ENCODE data around the gene ARF1. TPM values are rescaled to one million over a fixed set of nuclear protein-coding genes. Genes with fewer than 3 reads are reported as not detected.

Gene ARF1
- total RNA-seq, 1 experiment from 2014 or later, result 330 TPM

DNA sequence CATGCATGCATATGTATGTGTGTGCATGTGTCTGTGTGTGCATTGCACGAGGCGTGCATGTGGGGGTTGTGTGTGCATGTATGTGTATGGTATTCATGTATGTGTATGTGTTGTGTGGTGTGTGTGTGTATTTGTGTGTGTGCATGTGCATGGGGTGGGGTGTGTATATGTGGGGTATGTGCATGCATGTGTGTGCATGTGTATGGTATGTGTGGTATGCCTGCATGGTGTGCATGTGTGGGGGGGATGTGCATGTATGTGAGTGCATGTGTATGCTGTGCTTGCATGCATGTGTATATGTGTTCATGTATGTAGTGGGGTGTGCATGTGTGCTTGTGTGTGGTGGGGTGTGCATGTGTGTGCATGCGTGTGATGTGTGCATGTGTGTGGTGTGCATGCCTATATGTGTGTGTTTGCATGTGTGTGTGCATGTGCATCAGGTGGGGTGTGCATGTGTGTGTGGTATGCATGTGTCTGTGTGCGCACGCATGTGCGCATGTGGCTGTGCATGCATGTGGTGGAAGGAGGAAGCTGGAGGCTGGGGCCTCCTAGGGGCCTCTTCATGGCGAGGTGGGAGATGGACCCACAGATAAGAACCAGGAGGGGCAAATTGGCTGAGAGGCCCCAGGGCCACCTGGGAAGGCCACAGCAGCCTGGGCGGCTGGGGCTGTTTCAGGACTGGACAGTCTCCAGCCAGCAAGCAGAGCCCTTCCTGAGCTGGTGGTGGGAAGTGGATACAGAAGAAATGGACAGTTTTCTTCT, 35.9 kb upstream of the ARF1 start:
- POLR2A ChIA-PET, result no interaction called here
- no peak for ATAC-seq
- no peak overlapping the region for H3K27ac Mint-ChIP-seq

DNA sequence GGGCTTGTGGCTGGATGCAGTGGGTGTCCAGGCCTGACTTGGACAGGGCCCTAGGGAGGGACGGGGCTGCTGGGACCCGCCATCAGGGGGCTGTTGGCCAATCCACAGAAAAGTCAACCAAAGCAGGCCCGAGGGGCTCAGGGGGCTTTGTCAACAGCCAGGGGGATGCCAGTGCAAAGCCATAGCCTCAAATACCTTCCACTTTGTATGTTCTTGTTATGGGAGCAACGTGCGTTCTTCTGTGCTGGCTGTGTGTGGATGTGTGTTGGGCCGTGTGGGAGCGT, 35.4 kb upstream of the ARF1 start:
- TF ChIP-seq HMGA2 (CRISPR knock-in tag; IDR thresholded peaks at IDR 0.05) (no peak), GRHL2 (CRISPR knock-in tag; IDR thresholded peaks at IDR 0.05; ENCODE audit: insufficient replicate concordance, severe bottlenecking) (no peak), CBFB (CRISPR knock-in tag; IDR thresholded peaks at IDR 0.05; ENCODE audit: low read depth) (no peak), ZBTB21 (CRISPR knock-in tag; IDR thresholded peaks at IDR 0.05; ENCODE audit: borderline replicate concordance) (no peak), KAT7 (CRISPR knock-in tag; IDR thresholded peaks at IDR 0.05; ENCODE audit: borderline replicate concordance) (no peak), ZNF219 (CRISPR knock-in tag; IDR thresholded peaks at IDR 0.05; ENCODE audit: borderline replicate concordance) (no peak), ESRRA (CRISPR knock-in tag; IDR thresholded peaks at IDR 0.05; ENCODE audit: borderline replicate concordance) (no peak), SP1 (CRISPR knock-in tag; conservative IDR thresholded peaks at IDR 0.05) (no peak), NR1H2 (CRISPR knock-in tag; IDR thresholded peaks at IDR 0.05) (no peak), IRF2 (CRISPR knock-in tag; IDR thresholded peaks at IDR 0.05; ENCODE audit: borderline replicate concordance, low read depth) (no peak)
- TF ChIP-seq, protein P1, sequence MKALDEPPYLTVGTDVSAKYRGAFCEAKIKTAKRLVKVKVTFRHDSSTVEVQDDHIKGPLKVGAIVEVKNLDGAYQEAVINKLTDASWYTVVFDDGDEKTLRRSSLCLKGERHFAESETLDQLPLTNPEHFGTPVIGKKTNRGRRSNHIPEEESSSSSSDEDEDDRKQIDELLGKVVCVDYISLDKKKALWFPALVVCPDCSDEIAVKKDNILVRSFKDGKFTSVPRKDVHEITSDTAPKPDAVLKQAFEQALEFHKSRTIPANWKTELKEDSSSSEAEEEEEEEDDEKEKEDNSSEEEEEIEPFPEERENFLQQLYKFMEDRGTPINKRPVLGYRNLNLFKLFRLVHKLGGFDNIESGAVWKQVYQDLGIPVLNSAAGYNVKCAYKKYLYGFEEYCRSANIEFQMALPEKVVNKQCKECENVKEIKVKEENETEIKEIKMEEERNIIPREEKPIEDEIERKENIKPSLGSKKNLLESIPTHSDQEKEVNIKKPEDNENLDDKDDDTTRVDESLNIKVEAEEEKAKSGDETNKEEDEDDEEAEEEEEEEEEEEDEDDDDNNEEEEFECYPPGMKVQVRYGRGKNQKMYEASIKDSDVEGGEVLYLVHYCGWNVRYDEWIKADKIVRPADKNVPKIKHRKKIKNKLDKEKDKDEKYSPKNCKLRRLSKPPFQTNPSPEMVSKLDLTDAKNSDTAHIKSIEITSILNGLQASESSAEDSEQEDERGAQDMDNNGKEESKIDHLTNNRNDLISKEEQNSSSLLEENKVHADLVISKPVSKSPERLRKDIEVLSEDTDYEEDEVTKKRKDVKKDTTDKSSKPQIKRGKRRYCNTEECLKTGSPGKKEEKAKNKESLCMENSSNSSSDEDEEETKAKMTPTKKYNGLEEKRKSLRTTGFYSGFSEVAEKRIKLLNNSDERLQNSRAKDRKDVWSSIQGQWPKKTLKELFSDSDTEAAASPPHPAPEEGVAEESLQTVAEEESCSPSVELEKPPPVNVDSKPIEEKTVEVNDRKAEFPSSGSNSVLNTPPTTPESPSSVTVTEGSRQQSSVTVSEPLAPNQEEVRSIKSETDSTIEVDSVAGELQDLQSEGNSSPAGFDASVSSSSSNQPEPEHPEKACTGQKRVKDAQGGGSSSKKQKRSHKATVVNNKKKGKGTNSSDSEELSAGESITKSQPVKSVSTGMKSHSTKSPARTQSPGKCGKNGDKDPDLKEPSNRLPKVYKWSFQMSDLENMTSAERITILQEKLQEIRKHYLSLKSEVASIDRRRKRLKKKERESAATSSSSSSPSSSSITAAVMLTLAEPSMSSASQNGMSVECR (CRISPR knock-in tag; IDR thresholded peaks at IDR 0.05; ENCODE audit: borderline replicate concordance), result no peak
- TF ChIP-seq, protein P2, sequence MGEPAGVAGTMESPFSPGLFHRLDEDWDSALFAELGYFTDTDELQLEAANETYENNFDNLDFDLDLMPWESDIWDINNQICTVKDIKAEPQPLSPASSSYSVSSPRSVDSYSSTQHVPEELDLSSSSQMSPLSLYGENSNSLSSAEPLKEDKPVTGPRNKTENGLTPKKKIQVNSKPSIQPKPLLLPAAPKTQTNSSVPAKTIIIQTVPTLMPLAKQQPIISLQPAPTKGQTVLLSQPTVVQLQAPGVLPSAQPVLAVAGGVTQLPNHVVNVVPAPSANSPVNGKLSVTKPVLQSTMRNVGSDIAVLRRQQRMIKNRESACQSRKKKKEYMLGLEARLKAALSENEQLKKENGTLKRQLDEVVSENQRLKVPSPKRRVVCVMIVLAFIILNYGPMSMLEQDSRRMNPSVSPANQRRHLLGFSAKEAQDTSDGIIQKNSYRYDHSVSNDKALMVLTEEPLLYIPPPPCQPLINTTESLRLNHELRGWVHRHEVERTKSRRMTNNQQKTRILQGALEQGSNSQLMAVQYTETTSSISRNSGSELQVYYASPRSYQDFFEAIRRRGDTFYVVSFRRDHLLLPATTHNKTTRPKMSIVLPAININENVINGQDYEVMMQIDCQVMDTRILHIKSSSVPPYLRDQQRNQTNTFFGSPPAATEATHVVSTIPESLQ (CRISPR knock-in tag; IDR thresholded peaks at IDR 0.05), result no peak
- TF ChIP-seq, protein P3, sequence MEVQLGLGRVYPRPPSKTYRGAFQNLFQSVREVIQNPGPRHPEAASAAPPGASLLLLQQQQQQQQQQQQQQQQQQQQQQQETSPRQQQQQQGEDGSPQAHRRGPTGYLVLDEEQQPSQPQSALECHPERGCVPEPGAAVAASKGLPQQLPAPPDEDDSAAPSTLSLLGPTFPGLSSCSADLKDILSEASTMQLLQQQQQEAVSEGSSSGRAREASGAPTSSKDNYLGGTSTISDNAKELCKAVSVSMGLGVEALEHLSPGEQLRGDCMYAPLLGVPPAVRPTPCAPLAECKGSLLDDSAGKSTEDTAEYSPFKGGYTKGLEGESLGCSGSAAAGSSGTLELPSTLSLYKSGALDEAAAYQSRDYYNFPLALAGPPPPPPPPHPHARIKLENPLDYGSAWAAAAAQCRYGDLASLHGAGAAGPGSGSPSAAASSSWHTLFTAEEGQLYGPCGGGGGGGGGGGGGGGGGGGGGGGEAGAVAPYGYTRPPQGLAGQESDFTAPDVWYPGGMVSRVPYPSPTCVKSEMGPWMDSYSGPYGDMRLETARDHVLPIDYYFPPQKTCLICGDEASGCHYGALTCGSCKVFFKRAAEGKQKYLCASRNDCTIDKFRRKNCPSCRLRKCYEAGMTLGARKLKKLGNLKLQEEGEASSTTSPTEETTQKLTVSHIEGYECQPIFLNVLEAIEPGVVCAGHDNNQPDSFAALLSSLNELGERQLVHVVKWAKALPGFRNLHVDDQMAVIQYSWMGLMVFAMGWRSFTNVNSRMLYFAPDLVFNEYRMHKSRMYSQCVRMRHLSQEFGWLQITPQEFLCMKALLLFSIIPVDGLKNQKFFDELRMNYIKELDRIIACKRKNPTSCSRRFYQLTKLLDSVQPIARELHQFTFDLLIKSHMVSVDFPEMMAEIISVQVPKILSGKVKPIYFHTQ (CRISPR knock-in tag; IDR thresholded peaks at IDR 0.05), result no peak
- TF ChIP-seq, protein P4, sequence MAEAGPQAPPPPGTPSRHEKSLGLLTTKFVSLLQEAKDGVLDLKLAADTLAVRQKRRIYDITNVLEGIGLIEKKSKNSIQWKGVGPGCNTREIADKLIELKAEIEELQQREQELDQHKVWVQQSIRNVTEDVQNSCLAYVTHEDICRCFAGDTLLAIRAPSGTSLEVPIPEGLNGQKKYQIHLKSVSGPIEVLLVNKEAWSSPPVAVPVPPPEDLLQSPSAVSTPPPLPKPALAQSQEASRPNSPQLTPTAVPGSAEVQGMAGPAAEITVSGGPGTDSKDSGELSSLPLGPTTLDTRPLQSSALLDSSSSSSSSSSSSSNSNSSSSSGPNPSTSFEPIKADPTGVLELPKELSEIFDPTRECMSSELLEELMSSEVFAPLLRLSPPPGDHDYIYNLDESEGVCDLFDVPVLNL (CRISPR knock-in tag; IDR thresholded peaks at IDR 0.05; ENCODE audit: borderline replicate concordance, low read depth), result no peak
- TF ChIP-seq, protein P5, sequence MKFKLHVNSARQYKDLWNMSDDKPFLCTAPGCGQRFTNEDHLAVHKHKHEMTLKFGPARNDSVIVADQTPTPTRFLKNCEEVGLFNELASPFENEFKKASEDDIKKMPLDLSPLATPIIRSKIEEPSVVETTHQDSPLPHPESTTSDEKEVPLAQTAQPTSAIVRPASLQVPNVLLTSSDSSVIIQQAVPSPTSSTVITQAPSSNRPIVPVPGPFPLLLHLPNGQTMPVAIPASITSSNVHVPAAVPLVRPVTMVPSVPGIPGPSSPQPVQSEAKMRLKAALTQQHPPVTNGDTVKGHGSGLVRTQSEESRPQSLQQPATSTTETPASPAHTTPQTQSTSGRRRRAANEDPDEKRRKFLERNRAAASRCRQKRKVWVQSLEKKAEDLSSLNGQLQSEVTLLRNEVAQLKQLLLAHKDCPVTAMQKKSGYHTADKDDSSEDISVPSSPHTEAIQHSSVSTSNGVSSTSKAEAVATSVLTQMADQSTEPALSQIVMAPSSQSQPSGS (CRISPR knock-in tag; IDR thresholded peaks at IDR 0.05; ENCODE audit: borderline replicate concordance, low read depth), result no peak
- ATAC-seq, result no peak
- H3K9me3 Mint-ChIP-seq, result peaks cover 8% of the 10 kb centered on the region
- no peak overlapping the region for H3K27ac Mint-ChIP-seq
- no peak overlapping the region for H3K4me3 Mint-ChIP-seq
- no peaks in the 10 kb centered on the region for H3K36me3 Mint-ChIP-seq
- ChIA-PET CTCF (no interaction called here), POLR2A (no interaction called here)
- H3K4me1 Mint-ChIP-seq, result peaks cover 13% of the 10 kb centered on the region; the same call in 1 of the 2 replicates
- no peak for DNase-seq (ENCODE audit: low spot score)
- peaks cover 66% of the 10 kb centered on the region for H3K27me3 Mint-ChIP-seq (ENCODE audit: low read depth)

More for the DNA sequence above, 35.9 kb upstream of the ARF1 start:
- TF ChIP-seq TCF7 (CRISPR knock-in tag; IDR thresholded peaks at IDR 0.05; ENCODE audit: low read depth) (peak; percentile 59; the same call in 1 of the 2 replicates), JAZF1 (CRISPR knock-in tag; IDR thresholded peaks at IDR 0.05) (no peak)
- CTCF ChIA-PET, result no interaction called here
- Mint-ChIP-seq H3K27me3 (ENCODE audit: low read depth) (peaks cover 61% of the 10 kb centered on the region), H3K36me3 (no peaks in the 10 kb centered on the region), H3K4me3 (no peak overlapping the region), H3K9me3 (peaks cover 8% of the 10 kb centered on the region), H3K4me1 (peaks cover 13% of the 10 kb centered on the region; the same call in 1 of the 2 replicates)
- no peak for DNase-seq (ENCODE audit: low spot score)

Measured in WTC11 (cell line).